ENCODE measurements around the gene LRRC3C.

Gene LRRC3C

GRCh38 chr17:39923230-39923629 lies 4.3 kb upstream of the LRRC3C start:
- H3K4me3 ChIP-seq (ENCODE audit: low read depth, low read length) = no peak overlapping the region

DNA sequence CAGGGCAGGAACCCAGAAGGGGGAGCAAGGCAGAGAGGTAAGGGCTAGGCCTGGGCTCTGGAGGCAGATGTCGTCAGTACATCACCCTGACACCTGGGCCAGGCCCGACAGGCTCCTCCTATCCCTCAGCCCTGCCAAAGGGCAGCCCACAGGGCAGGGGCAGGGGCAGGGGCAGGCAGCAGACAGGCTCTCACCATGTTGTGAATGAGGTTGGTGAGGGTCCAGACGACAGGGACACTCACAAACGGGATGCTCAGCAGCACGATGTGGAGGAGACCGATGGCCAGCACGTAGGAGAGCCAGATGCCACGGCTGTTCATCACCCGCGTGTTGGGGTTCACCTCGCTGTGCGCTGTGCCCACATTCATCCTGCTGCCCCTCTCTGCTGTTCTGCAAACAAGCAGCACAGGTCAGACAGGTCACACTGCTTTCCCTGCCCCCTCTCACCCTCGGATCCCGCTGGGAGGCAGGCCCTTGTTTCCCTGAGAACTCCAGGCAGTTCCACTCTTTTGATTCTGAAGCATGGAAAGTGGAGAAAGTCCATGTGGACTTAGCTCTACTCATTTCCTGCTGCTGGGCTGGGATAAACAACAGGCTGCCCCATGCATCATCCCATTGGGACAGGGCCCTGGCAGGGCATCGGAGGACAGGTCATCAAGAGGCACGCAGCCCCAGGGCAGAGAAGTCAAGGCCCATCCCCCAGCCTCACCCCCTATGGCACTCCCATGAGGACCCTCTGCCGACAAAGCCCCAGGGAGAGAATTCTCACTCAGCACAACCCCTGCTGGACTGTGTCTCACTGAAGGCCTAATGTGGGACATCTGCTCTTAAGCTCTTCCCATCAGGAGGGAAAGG lies 3.5 kb upstream of the LRRC3C start:
- no peak for DNase-seq (ENCODE audit: low read depth)
- no peak overlapping the region for H3K4me3 ChIP-seq (ENCODE audit: low read depth, low read length)

More at GRCh38 chr17:39923230-39923629, 4.3 kb upstream of the LRRC3C start:
- DNase-seq (ENCODE audit: low read depth) = no peak

DNA sequence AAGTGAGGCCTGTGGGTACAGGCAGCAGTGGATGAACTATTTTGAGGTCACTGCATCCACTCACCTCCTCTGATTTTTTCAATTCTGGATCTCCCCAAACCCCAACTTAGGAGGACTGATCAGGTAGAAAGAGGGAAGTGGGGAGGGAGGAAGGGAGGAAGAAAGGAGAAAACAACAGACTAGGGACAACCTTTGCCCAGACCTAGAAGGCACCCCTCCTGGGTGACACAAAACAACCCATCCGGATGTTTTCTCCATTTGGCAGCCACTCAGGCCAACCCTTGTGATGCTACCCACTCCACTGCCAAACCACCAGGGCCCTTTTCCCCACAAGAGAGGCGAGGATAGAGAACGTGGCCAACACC lies 2.9 kb upstream of the LRRC3C start:
- DNase-seq (ENCODE audit: low read depth) = no peak
- H3K4me3 ChIP-seq (ENCODE audit: low read depth, low read length) = no peak overlapping the region

DNA sequence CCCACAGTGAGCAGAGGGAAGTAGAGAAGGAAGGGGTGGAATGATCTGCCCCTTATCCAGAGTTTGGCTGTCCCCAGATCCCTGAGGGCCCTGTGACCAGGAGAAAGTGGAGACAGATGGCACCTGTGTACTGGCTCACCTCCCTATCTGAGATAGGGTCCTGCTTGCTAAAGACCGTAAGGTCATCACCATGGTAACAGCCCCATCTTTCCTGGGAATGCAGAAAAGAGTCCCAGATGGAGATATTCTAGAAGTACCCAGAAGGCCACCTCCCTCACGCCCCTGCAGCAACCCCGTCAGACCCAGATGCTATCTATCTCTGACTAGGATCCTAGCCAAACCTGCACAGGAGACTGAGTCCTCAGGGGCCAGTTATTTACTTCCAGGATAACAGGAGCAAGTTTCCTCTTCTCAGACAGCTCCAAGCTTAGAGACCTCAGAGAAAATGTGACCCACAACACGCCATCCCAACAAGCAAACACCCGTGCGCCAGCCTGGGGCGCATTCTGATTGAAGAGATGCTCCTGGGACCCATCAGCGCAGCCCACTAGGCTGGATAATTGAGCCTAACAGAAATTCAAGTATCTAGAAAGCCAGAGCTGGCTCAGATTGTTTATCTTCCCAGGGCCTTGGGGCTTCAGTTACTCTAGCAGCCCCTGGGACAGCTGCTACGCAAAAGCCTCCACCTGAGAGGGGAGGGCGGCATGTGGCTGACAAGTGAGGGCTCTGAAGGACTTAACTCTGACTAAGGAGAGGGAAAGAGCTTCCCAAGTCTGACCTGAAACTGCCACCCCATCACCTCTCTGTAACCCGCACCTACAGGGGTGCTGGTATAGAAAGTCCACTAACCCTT lies 2.0 kb upstream of the LRRC3C start:
- DNase-seq (ENCODE audit: low read depth) = no peak
- H3K4me3 ChIP-seq (ENCODE audit: low read depth, low read length) = peak overlapping the region; percentile 76

GRCh38 chr17:39926135-39926587 lies 1.4 kb upstream of the LRRC3C start:
- H3K4me3 ChIP-seq (ENCODE audit: low read depth, low read length) = peak overlapping the region; percentile 76
- no peak for DNase-seq (ENCODE audit: low read depth)

GRCh38 chr17:39926588-39927100 lies 888 bp upstream of the LRRC3C start:
- DNase-seq (ENCODE audit: low read depth) = no peak
- peak overlapping the region; percentile 76 for H3K4me3 ChIP-seq (ENCODE audit: low read depth, low read length)

- DNase-seq (ENCODE audit: low read depth) = no peak
- peak overlapping the region; percentile 76 for H3K4me3 ChIP-seq (ENCODE audit: low read depth, low read length)
These were observed 661 bp downstream of the LRRC3C start for GRCh38 chr17:39927929-39928857.

DNA sequence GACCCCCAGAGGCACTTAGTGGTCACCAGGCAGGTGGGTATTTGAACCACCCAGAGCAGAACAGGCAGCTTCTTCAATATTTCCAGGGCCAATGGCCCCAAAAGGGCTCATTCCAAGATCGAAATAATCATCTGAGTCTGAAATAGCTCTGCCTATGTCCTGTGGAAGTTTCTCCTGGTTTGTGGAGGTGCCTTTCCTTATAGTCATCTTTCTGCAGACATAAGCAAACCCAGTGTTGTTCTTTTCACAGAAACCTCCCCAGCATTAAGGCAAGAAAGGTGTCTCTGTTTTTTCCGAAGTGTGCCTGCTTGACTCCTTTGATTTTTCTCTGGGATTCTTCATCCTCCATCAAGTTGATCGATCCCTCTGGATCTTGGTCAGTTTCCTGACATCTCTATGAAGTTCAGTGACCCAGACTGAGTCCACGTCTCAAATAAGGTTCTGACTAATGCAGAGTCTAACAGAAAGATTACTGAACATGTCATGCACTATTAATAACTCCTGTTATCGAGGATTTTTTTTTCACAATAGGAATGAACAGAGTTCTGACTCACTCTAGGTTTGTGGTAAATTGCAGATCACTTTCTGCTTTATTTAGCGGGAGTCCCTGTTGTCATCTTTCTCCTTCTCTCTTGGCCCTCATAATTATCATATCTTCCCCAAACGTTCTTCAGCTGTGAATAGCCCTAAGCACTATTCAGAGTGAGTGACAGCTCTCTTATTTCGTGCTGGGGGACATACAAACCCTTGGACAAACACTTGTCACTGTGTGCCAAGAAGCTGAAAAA lies 1.5 kb downstream of the LRRC3C start:
- peak; percentile 77 for DNase-seq (ENCODE audit: low read depth)
- no peak overlapping the region for H3K4me3 ChIP-seq (ENCODE audit: low read depth, low read length)

DNA sequence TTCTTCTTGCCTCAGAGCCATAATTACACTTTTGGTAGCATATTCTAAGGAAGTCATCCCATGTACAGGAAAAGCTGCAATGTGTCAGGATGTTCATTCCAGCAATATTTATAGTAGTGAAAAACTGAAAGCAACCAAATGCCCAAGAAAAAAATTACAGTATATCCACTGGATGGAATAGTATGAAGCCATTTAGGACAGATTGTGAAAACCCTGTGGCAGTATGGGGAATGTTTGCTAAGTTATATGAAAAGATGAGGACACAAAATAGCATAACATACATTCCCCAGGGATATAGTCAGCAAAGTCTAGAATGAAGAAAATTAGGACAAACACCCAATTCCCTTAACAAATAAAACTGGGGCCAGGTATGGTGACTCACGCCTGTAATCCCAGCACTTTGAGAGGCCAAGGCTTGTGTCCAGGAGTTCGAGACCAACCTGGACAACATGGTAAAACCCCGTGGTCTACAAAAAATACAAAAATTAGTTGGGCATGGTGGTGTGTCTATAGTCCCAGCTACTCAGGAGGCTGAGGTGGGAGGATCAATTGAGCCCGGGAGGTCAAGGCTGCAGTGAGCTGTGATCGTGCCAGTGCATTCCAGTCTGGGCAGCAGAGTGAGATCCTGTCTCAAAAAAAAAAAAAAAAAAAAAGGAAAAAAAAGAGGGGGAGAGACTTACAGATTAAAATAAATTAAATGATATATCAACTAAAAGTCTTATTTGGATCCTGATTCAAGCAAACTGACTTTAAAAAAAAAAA lies 2.3 kb downstream of the LRRC3C start:
- no peak overlapping the region for H3K4me3 ChIP-seq (ENCODE audit: low read depth, low read length)
- peak; percentile 25 for DNase-seq (ENCODE audit: low read depth)

GRCh38 chr17:39933912-39934311 lies 6.4 kb downstream of the LRRC3C start:
- DNase-seq (ENCODE audit: low read depth) = no peak
- no peak overlapping the region for H3K4me3 ChIP-seq (ENCODE audit: low read depth, low read length)

GRCh38 chr17:39934324-39934723 lies 6.8 kb downstream of the LRRC3C start:
- no peak for DNase-seq (ENCODE audit: low read depth)
- no peak overlapping the region for H3K4me3 ChIP-seq (ENCODE audit: low read depth, low read length)

- DNase-seq (ENCODE audit: low read depth) = no peak
These were observed 8.4 kb downstream of the LRRC3C start for GRCh38 chr17:39935909-39936308.

GRCh38 chr17:39937447-39937846 lies 9.9 kb downstream of the LRRC3C start:
- no peak for DNase-seq (ENCODE audit: low read depth)

More at GRCh38 chr17:39935909-39936308, 8.4 kb downstream of the LRRC3C start:
- no peak overlapping the region for H3K4me3 ChIP-seq (ENCODE audit: low read depth, low read length)

DNA sequence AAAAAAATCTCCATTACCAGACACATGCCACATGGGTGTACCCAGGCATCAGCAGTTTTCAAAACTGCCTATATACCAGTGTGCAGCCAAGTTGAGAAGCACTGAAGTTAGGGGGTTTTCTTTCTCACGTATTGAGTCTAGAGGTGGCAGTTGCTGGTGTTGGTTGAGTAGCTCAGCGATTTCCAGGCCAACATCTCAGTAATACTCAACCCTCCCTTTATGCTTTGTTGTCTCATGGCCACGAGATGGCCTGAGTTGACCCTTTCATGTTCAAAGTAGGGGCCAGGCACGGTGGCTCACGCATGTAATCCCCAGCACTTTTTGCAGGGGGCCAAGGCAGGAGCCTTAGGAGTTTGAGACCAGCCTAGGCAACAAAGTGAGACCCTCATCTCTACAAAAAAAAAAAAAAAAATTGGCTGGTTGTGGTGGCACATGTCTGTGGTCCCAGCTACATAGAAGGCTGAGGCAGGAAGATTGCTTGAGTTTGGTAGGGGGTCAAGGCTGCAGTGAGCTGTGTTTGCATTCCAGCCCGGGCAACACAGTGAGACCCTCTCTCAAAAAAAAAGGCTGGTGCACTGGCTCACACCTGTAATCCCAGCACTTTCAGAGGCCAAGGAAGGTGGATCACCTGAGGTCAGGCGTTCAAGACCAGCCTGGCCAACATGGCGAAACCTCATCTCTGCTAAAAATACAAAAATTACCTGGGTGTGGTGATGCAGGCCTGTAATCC lies 10.8 kb downstream of the LRRC3C start:
- no peak overlapping the region for H3K4me3 ChIP-seq (ENCODE audit: low read depth, low read length)
- no peak for DNase-seq (ENCODE audit: low read depth)

More at GRCh38 chr17:39937447-39937846, 9.9 kb downstream of the LRRC3C start:
- H3K4me3 ChIP-seq (ENCODE audit: low read depth, low read length) = no peak overlapping the region

DNA sequence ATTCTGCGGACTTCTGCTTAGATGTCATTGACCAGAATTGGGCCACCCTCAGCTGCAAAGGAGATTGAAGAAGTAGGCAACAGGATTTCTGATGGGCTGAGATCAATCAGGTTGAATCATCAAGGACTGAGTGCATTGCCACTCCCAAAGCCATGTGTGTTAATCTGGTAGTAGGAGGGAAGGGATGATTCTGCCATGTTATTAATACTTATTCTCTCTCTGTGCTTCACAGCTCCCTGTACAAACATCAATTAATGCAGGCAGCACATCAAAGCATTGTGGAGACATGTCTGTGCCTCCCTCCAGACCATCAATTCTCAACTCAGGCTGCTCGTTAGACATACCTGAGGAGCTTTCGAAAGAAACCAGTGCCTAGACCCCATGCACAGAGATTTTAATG lies 11.6 kb downstream of the LRRC3C start:
- no peak for DNase-seq (ENCODE audit: low read depth)
- no peak overlapping the region for H3K4me3 ChIP-seq (ENCODE audit: low read depth, low read length)

- peak; percentile 88 for DNase-seq (ENCODE audit: low read depth)
- no peak overlapping the region for H3K4me3 ChIP-seq (ENCODE audit: low read depth, low read length)
These were observed 12.3 kb downstream of the LRRC3C start for GRCh38 chr17:39939588-39940419.

Measured in skeletal muscle cell (primary cell).